HG02852 (cell line): ENCODE data around the gene TRMT2B.
"Not testable (repeated sequence)": the region's sequence is repeated elsewhere in the genome, so short reads cannot be mapped to it uniquely, and the experiment has no call there.

Source experiments
- ATAC-seq: cut with Tn5 transposase; IDR thresholded peaks from one replicate; pipeline ENCODE4 v1.9.1; 2021; ENCODE audit warnings: mild to moderate bottlenecking, moderate library complexity; ENCODE audit not compliant: unreplicated experiment

Gene TRMT2B, protein sequence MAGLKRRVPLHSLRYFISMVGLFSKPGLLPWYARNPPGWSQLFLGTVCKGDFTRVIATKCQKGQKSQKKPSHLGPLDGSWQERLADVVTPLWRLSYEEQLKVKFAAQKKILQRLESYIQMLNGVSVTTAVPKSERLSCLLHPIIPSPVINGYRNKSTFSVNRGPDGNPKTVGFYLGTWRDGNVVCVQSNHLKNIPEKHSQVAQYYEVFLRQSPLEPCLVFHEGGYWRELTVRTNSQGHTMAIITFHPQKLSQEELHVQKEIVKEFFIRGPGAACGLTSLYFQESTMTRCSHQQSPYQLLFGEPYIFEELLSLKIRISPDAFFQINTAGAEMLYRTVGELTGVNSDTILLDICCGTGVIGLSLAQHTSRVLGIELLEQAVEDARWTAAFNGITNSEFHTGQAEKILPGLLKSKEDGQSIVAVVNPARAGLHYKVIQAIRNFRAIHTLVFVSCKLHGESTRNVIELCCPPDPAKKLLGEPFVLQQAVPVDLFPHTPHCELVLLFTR

GRCh38 chrX:101051549-101052302 lies at the start of gene TRMT2B:
TSS of gene TRMT2B (minus strand) at chrX:101052111. CDS start at chrX:101042289, 9,822 bp downstream.
- peak; percentile 94 for ATAC-seq

DNA sequence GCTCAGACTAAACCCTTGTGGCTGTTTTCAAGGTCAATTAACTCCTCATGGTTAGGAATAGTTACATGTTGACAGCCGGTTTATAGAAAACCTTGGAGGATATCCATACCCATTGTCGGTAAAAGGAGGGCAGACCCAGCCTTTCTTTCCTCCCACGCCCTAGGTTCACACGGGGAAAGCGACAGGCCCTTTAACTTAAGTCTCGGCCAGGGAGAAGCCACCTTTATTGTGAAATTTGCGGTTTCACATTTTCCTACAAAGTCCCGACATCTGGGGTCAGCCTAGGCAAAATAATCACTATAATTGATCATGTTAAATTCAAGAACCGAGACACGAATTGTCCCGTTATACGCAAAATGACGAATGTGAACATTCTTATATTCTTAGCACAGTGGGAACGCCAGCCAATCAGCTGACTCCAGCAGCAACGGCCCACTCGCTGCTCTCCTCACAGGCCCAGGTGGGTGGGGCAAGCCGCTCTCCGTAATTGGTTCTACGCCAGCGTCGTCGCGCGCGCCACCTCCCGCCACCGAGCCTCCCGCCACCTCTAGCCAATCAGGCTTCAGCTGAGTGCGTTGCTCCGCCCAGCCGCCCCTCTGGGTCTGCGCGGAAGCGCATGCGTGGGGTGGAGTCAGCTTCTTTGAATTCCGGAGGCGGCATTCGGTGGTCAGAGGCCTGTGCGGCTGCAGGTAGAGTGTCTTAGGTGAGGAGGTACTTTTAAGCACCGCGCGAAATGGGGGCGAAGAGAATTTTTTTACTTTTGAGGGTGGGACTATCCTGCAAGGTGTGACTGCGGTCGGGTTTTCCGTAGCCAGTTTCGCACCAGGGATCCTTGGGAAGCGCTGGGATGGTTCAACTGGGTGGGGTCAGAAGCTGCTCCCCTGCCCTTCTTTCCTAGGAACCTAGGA lies 45.9 kb upstream of the TRMT2B start, which contains the start of gene CENPI:
Gene CENPI (plus strand): TSS at position 659 of the 908 bp plus-strand sequence. CDS start 2,867 bp downstream, outside the sequence.
- ATAC-seq, result peak; percentile 100

DNA sequence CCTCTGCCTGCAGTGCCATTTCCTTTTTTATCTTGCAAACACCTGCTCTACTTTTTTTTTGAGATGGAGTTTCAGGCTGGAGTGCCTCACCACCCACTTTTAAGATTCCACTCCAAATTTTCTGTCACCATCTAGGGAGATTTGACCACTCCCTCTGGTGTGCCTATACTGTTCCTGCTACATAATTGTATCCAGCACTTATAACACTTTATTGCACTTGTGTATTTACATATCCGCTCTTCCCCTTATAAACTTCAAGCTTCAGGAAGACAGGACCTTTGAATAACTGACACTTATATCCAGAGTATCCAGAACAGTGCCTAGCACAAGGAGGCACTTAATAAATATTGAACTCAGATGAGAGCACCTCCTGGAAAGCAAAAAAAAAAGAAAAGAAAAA lies 39.9 kb upstream of the TRMT2B start:
- no peak for ATAC-seq

GRCh38 chrX:101081231-101081630 lies 29.3 kb upstream of the TRMT2B start:
- no peak for ATAC-seq

DNA sequence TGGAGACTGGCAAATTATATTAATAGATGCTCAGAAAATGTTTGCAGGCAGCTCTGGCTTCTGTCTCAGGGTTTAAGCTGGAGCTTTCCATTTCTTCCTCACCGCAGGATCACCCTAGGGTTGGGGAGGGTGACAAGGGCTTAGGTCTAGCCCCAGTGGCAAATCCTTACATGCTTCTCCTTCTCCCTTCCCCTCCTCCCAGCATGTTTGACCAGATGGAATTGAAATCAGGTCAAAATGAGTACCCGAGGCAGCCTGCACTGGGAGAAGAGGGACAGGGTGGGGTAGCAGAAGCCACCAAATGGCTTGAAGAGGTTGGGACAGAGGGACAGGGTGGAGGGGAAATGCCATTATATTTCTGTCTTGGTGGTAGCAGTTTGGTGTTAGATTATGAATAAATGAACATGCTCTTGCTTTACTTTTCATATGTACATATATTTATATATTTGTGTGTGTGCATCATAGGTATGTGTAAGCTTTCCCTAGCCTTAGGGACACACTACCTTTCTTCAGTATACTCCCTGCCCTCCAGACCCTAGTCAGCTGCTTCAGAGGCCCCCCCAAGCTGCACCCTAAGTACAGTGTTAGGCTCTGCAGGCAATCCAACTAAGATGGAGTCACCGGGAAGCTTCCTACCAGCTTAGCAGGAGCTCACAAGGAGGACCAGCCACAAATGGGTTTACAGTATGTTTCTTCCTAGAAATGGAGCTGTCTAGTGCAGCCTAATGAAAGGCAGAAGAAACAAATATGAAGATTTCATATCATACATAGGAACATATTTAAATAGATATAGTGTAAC lies 28.6 kb upstream of the TRMT2B start:
- ATAC-seq, result no peak

- ATAC-seq, result no peak
Measured at GRCh38 chrX:101079736-101080270, 27.9 kb upstream of the TRMT2B start.

GRCh38 chrX:101078716-101079598 lies 27.0 kb upstream of the TRMT2B start, which contains the start of gene TMEM35A:
TSS of gene TMEM35A (plus strand) at chrX:101078879. CDS start at chrX:101079003, 124 bp downstream.
- no peak for ATAC-seq

DNA sequence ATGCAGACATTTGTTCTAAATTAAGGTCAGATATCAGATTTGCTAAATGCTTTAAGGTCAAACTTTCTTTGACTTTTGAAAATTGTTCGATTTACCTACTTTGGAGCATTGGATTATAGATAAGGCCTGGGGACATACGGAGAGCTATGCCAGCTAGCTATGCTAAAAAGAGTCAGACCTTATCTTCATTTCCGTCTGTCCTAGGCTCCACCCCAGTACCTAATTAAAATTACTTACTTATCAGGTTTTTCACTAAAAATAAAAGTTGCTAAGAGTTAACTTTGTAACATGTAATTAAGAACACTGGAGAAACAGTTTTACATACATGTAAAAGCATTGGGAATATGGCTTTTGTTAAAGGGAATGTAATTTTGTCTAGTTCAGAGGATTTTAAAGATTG lies 19.7 kb upstream of the TRMT2B start:
- no peak for ATAC-seq

- ATAC-seq, result no peak
Measured at GRCh38 chrX:101062176-101062575, 10.3 kb upstream of the TRMT2B start.

DNA sequence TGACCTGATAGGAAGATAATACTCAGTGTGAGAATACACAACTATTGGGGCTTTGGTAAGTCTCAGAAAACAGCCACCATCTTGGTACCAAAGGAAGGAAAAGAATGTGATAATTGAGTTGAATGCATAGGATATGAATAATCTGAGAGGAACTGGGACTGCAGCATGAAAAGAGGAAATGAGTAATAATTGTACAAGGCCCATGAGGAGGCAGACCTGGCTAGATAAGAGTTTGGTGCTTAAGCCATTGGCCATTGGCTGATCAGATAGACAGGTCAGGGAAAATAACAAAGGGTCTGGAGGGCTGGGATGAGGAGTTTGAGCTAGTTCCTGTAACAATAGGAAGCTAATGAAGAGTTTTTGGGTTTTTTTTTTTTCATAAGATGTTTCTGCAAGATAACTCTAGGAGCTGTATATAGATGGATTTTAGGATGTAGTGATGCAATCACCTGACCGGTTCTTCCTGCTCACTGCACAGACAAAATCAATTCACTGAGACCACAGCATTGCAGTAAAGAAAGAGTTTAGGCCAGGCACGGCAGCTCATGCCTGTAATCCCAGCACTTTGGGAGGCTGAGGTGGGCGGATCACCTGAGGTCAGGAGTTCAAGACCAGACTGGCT lies 5.3 kb upstream of the TRMT2B start:
- peak; percentile 94 for ATAC-seq

DNA sequence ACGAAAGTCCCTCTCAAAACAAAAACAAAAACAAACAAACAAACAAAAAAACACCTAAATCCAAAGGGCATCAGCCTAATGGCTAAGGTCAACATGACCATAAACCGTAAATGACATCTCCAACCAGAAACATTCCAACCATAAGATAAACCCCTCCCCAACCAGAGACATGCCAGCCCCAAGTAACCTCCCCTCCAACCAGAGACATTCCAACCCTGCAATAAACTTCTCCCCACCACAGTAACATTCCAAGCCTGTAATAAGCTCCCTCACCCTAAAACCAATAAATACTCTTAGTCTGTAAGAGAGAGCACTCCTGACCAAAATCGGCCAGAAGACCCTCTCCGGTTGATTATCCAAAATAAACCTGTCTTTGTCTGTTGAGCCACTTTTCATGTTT lies 4.6 kb upstream of the TRMT2B start:
- ATAC-seq, result not testable (repeated sequence)

GRCh38 chrX:101051153-101051548 lies 760 bp downstream of the TRMT2B start:
- ATAC-seq, result peak; percentile 8

DNA sequence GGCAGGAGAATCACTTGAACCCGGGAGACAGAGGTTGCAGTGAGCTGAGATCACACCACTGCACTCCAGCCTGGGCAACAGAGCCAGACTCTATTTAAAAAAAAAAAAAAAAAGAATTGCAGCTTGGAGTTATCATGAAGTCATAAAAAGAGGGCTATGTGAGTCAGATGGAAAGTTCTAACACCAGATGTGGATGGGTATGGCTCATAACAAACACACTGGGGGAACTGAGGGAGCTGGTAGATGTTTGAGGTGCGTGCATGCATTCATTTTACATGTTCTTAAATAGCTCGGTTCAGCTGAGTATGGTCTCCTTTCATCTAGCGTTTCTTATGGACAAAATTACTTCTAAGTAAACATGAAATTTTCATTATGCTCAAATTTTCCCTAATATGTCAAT lies 11.7 kb downstream of the TRMT2B start:
- ATAC-seq, result no peak

- ATAC-seq, result no peak
Measured at GRCh38 chrX:101037231-101037630, 14.7 kb downstream of the TRMT2B start.

DNA sequence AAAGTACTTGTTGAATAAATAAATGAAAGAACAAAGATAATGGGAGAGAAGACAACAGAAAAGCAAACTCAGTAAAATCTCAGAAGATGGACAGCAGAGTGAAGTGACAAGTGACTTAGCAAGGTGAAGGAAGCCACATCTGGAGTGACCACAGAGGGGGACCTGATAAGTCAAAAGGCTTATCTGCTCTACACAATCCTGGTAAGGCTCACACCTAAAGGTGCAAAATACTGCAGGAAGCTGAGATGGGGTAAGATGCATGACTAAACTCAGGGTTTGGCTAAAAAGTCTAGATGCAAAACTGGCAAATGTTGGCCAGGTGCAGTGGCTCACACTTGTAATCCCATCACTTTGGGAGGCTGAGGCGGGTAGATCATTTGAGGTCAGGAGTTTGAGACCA lies 22.2 kb downstream of the TRMT2B start:
- no peak for ATAC-seq

DNA sequence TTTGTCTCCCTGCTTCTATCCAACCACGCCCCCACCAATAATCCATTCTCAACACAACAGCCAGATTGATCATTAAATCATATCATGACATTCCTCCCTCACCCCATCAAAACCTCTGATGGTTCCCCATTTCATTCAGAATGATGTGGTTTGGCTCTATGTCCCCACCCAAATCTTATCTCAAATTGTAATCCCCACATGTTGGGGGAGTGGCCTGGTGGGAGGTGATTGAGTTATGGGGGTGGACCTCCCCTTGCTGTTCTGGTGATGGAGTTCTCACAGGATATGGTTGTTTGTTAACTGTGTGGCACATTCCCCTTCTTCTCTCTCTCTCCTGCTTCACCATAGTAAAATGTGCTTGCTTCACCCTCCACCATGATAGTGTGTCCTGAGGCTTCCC lies 23.3 kb downstream of the TRMT2B start:
- ATAC-seq, result no peak

DNA sequence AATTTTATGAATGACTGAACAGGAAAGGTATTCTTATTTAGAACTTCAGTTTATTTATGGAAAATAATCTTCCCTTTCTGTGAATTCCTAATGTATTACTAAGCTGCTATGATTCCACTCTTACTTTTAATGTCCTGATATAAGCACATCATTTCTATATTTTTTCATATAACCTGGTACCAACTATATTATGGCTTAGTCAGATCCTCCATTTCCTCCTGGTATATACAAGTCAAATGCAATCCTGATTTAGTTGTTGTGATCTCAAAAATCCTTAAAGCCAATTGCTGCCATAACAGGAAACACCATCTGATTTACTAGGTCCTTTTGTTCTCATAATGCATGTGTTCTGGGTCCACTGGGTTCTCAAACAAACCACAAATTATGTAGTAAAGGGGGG lies 26.8 kb downstream of the TRMT2B start:
- ATAC-seq, result no peak

GRCh38 chrX:101022020-101022419 lies 29.9 kb downstream of the TRMT2B start:
- ATAC-seq, result no peak
